ENCODE measurements around the gene TFIP11.

Gene TFIP11

GRCh38 chr22:26515931-26516330 lies 3.7 kb upstream of the TFIP11 start:
- H3K9ac ChIP-seq, result no peak overlapping the region
- H3K36me3 ChIP-seq (ENCODE audit: control insufficient read depth, insufficient read depth, low read length), result no peaks in the 10 kb centered on the region
- H3K27ac ChIP-seq, result no peak overlapping the region
- H3K4me2 ChIP-seq (ENCODE audit: low read length), result no peak overlapping the region
- H3K79me2 ChIP-seq, result peaks cover 3% of the 10 kb centered on the region
- TF ChIP-seq, protein P1, sequence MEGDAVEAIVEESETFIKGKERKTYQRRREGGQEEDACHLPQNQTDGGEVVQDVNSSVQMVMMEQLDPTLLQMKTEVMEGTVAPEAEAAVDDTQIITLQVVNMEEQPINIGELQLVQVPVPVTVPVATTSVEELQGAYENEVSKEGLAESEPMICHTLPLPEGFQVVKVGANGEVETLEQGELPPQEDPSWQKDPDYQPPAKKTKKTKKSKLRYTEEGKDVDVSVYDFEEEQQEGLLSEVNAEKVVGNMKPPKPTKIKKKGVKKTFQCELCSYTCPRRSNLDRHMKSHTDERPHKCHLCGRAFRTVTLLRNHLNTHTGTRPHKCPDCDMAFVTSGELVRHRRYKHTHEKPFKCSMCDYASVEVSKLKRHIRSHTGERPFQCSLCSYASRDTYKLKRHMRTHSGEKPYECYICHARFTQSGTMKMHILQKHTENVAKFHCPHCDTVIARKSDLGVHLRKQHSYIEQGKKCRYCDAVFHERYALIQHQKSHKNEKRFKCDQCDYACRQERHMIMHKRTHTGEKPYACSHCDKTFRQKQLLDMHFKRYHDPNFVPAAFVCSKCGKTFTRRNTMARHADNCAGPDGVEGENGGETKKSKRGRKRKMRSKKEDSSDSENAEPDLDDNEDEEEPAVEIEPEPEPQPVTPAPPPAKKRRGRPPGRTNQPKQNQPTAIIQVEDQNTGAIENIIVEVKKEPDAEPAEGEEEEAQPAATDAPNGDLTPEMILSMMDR (IDR thresholded peaks at IDR 0.05), result no peak
- H2AFZ ChIP-seq, result no peak overlapping the region
- no peak overlapping the region for H3K4me3 ChIP-seq (ENCODE audit: low read depth, low read length)
- no peaks in the 10 kb centered on the region for H3K27me3 ChIP-seq (ENCODE audit: control insufficient read depth, insufficient read depth, low read length)
- H3K9me3 ChIP-seq (ENCODE audit: control insufficient read depth, low read length), result no peaks in the 10 kb centered on the region
- peaks cover 2% of the 10 kb centered on the region for H3K4me1 ChIP-seq

DNA sequence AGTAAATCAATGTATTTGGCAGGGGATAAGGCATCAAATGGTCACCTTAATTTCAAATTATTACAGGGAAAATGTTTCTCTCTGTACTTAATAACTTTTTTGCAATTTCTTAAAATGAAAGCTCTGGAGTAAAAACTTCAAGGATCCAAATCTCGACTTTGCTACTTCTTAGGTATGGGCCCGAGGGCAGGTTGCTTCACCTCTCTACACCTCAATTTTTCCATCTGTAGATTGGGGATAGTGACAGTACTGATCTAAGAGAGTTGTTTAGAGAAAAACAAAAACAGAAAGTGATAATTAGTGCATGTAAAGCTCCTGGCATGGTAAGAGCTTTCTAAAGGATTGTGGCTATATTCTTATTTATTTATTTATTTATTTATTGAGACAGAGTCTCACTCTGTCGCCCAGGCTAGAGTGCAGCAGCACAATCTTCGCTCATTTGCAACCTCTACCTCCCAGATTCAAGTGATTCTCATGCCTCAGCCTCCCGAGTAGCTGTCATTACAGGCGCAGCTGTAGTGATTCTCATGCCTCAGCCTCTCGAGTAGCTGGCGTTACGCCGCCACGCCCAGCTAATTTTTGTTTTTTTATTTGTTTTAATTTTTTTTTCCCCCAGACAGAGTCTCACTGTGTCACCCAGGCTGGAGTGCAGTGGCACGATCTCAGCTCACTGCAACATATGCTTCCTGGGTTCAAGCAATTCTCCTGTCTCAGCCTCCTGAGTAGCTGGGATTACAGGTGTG lies 2.3 kb upstream of the TFIP11 start:
- H3K4me2 ChIP-seq (ENCODE audit: low read length), result no peak overlapping the region
- peaks cover 2% of the 10 kb centered on the region for H3K4me1 ChIP-seq
- no peaks in the 10 kb centered on the region for H3K27me3 ChIP-seq (ENCODE audit: control insufficient read depth, insufficient read depth, low read length)
- TF ChIP-seq, protein P1 (IDR thresholded peaks at IDR 0.05), result no peak
- peaks cover 3% of the 10 kb centered on the region for H3K79me2 ChIP-seq
- no peak overlapping the region for H2AFZ ChIP-seq
- H3K36me3 ChIP-seq (ENCODE audit: control insufficient read depth, insufficient read depth, low read length), result no peaks in the 10 kb centered on the region
- no peak overlapping the region for H3K4me3 ChIP-seq (ENCODE audit: low read depth, low read length)
- no peak overlapping the region for H3K9ac ChIP-seq
- no peak overlapping the region for H3K27ac ChIP-seq
- no peaks in the 10 kb centered on the region for H3K9me3 ChIP-seq (ENCODE audit: control insufficient read depth, low read length)

GRCh38 chr22:26513838-26514237 lies 1.6 kb upstream of the TFIP11 start:
- H3K9ac ChIP-seq, result no peak overlapping the region
- TF ChIP-seq, protein P1 (IDR thresholded peaks at IDR 0.05), result no peak
- no peak overlapping the region for H3K4me2 ChIP-seq (ENCODE audit: low read length)
- H2AFZ ChIP-seq, result no peak overlapping the region
- peaks cover 2% of the 10 kb centered on the region for H3K4me1 ChIP-seq
- no peak overlapping the region for H3K4me3 ChIP-seq (ENCODE audit: low read depth, low read length)
- H3K9me3 ChIP-seq (ENCODE audit: control insufficient read depth, low read length), result no peaks in the 10 kb centered on the region
- H3K27ac ChIP-seq, result no peak overlapping the region
- H3K36me3 ChIP-seq (ENCODE audit: control insufficient read depth, insufficient read depth, low read length), result no peaks in the 10 kb centered on the region
- no peaks in the 10 kb centered on the region for H3K27me3 ChIP-seq (ENCODE audit: control insufficient read depth, insufficient read depth, low read length)
- peaks cover 3% of the 10 kb centered on the region for H3K79me2 ChIP-seq

DNA sequence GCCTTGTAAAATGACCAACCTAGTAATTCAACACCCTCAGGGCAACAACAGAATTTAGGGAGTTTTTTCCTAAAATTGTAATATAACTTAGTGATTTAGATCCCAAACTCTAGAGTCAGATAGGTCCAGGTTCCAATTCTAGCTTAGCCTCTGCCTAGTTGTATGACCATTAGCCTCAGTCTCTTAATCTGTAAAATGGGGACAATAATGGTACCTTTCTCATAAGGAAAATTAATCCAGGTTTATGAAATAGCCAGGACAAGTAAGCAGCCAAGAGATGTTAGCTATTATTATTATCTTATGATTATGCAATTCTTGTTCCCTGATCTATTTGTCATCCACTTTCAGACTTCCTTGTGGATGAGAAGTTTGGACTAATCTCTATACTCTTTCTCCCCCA lies 4.1 kb downstream of the TFIP11 start:
- peaks cover 3% of the 10 kb centered on the region for H3K79me2 ChIP-seq
- no peaks in the 10 kb centered on the region for H3K27me3 ChIP-seq (ENCODE audit: control insufficient read depth, insufficient read depth, low read length)
- no peak overlapping the region for H3K4me2 ChIP-seq (ENCODE audit: low read length)
- TF ChIP-seq, protein P1 (IDR thresholded peaks at IDR 0.05), result no peak
- no peaks in the 10 kb centered on the region for H3K36me3 ChIP-seq (ENCODE audit: control insufficient read depth, insufficient read depth, low read length)
- no peak overlapping the region for H2AFZ ChIP-seq
- no peaks in the 10 kb centered on the region for H3K9me3 ChIP-seq (ENCODE audit: control insufficient read depth, low read length)
- peaks cover 2% of the 10 kb centered on the region for H3K4me1 ChIP-seq
- no peak overlapping the region for H3K27ac ChIP-seq
- no peak overlapping the region for H3K4me3 ChIP-seq (ENCODE audit: low read depth, low read length)
- no peak overlapping the region for H3K9ac ChIP-seq

DNA sequence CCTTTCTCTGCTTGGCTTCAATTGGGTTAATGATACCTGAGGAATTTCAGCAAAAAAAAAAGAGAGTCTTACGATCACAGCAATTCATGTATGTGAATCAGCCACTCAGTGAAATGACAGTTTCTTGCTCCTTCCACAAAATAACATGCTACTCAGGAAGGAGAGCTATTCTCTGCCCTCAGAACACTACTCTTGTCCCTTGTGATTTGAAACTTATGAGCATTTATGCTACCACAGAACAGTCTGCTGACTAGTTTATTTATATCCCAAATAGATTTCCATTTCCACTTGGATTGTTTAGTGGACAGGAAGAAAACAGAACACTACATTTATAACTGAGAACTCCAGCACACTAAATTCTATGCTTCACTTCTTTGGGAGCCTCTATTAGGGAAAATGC lies 8.5 kb downstream of the TFIP11 start:
- H3K9me3 ChIP-seq (ENCODE audit: control insufficient read depth, low read length), result no peaks in the 10 kb centered on the region
- TF ChIP-seq, protein P1 (IDR thresholded peaks at IDR 0.05), result no peak
- no peak overlapping the region for H2AFZ ChIP-seq
- H3K79me2 ChIP-seq, result no peaks in the 10 kb centered on the region
- no peak overlapping the region for H3K27ac ChIP-seq
- H3K9ac ChIP-seq, result no peak overlapping the region
- no peaks in the 10 kb centered on the region for H3K27me3 ChIP-seq (ENCODE audit: control insufficient read depth, insufficient read depth, low read length)
- H3K36me3 ChIP-seq (ENCODE audit: control insufficient read depth, insufficient read depth, low read length), result no peaks in the 10 kb centered on the region
- H3K4me2 ChIP-seq (ENCODE audit: low read length), result no peak overlapping the region
- H3K4me3 ChIP-seq (ENCODE audit: low read depth, low read length), result no peak overlapping the region
- H3K4me1 ChIP-seq, result no peaks in the 10 kb centered on the region
